ENCODE results near the gene RBL2.
A peak's percentile ranks its signal among the peaks of the same experiment; 100 is the strongest.

Gene RBL2

DNA sequence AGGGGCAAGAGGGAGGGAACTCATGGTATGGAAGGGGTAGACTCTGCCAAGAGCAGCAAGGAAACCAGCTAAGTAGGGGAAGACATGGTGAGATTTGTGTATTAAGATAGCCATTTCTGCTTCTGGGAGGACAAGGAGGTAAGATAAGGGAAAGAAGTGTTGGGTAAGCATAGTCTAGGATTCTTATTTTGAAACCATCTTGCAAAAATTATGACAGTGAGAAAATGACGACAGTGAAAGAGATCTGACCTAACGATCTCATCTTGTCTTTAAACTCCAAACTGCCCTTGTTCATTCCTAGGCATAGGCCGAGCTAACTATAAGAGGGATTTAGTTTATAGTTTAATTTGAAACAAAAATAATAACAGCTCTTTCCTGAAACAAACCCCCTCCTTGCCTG lies 5.6 kb upstream of the RBL2 start:
- Histone ChIP-seq H3K27me3 (ENCODE audit: control insufficient read depth, insufficient read depth, low read length) (no peaks in the 10 kb centered on the region), H3K36me3 (ENCODE audit: insufficient read depth, low read length) (no peaks in the 10 kb centered on the region), H3K4me2 (ENCODE audit: low read length) (no peak overlapping the region), H3K4me3 (ENCODE audit: low read length) (no peak overlapping the region), H3K4me1 (ENCODE audit: control insufficient read depth, insufficient read depth, low read length) (no peaks in the 10 kb centered on the region), H3K9me3 (replicated peaks; ENCODE audit: low read length) (no peaks in the 10 kb centered on the region), H3K9ac (ENCODE audit: low read depth, low read length) (no peak overlapping the region)

DNA sequence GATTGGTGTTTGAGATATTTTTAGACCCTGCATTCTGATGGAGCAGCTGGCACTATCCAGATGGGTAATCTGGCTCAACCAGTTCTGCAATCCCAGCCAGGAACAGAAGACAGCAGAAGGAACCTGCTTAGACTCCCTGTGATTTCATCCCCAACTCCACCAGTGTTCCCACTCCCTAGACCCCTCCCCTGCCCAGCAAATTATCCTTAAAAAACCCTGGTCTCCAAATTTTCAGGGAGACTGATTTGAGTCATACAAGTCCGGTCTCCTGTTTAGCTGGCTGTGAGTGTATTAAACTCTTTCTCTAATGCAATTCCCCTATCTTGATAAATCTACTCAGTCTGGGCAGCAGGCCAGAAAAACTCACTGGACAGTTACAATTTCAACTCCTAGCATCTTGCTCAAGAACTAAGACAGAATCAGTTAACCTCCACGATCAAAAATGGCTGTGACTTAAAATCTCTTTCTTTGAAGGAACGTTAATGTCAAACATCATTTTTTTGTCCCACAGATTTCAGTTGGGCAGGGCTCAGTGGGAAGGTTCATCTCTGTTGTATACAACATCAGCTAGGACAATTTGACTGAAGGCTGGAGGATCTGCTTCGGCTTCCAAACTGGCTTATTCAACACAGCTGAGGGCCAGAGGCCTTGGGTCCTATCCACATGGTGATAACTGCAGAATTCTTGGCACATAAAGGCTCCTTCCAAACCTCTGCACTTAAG lies 4.9 kb upstream of the RBL2 start:
- H3K27me3 ChIP-seq (ENCODE audit: control insufficient read depth, insufficient read depth, low read length) = no peaks in the 10 kb centered on the region

DNA sequence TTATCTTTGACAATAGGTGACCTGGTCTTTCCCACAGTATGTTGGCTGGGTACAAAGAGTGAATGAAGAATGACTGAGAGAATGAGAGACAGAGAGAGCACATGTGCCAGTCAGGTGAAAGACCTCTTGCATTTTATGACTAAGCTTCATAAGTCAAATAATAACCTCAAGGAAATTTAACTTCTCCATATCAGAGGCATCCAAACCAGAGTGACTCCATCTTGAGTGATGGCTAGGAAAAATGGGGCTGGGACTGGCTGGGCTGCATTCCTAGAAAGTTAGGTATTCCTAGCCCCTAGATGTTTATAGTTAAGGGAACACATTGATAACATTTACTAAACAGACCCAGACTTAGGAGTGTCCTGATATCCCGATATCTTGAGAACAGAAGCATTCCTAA lies 3.9 kb upstream of the RBL2 start:
- no peaks in the 10 kb centered on the region for H3K36me3 ChIP-seq (ENCODE audit: insufficient read depth, low read length)
- H3K4me2 ChIP-seq (ENCODE audit: low read length) = no peak overlapping the region
- peaks cover 4% of the 10 kb centered on the region for H3K4me1 ChIP-seq (ENCODE audit: control insufficient read depth, insufficient read depth, low read length)
- H3K9me3 ChIP-seq (replicated peaks; ENCODE audit: low read length) = no peaks in the 10 kb centered on the region
- no peaks in the 10 kb centered on the region for H3K27me3 ChIP-seq (ENCODE audit: control insufficient read depth, insufficient read depth, low read length)
- no peak overlapping the region for H3K4me3 ChIP-seq (ENCODE audit: low read length)
- H3K9ac ChIP-seq (ENCODE audit: low read depth, low read length) = no peak overlapping the region

More for the DNA sequence above, 4.9 kb upstream of the RBL2 start:
- no peak overlapping the region for H3K4me3 ChIP-seq (ENCODE audit: low read length)
- H3K9me3 ChIP-seq (replicated peaks; ENCODE audit: low read length) = no peaks in the 10 kb centered on the region
- H3K9ac ChIP-seq (ENCODE audit: low read depth, low read length) = no peak overlapping the region
- peaks cover 4% of the 10 kb centered on the region for H3K4me1 ChIP-seq (ENCODE audit: control insufficient read depth, insufficient read depth, low read length)
- no peaks in the 10 kb centered on the region for H3K36me3 ChIP-seq (ENCODE audit: insufficient read depth, low read length)
- H3K4me2 ChIP-seq (ENCODE audit: low read length) = no peak overlapping the region

DNA sequence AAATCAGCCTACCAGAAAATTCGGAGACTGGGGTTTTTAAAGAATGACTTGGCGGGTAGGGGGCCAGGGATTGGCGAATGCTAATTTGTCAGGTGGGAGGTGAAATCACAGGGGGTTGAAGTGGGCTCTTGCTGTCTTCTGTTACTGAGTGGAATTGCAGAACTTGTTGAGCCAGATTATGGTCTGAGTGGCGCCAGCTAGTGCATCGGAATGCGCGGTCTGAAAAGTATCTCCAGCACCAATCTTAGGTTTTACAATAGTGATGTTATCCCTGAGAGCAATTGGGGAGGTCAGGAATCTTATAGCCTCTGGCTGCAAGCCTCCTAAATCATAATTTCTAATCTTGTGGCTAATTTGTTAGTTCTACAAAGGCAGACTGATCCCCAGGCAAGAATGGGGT lies 762 bp upstream of the RBL2 start:
- Histone ChIP-seq H3K4me1 (ENCODE audit: control insufficient read depth, insufficient read depth, low read length) (peaks cover 15% of the 10 kb centered on the region), H3K36me3 (ENCODE audit: insufficient read depth, low read length) (no peaks in the 10 kb centered on the region), H3K4me2 (ENCODE audit: low read length) (peak overlapping the region; percentile 92), H3K27me3 (ENCODE audit: control insufficient read depth, insufficient read depth, low read length) (no peaks in the 10 kb centered on the region), H3K9me3 (replicated peaks; ENCODE audit: low read length) (no peaks in the 10 kb centered on the region), H3K9ac (ENCODE audit: low read depth, low read length) (peak overlapping the region; percentile 98), H3K4me3 (ENCODE audit: low read length) (peak overlapping the region; percentile 82)

DNA sequence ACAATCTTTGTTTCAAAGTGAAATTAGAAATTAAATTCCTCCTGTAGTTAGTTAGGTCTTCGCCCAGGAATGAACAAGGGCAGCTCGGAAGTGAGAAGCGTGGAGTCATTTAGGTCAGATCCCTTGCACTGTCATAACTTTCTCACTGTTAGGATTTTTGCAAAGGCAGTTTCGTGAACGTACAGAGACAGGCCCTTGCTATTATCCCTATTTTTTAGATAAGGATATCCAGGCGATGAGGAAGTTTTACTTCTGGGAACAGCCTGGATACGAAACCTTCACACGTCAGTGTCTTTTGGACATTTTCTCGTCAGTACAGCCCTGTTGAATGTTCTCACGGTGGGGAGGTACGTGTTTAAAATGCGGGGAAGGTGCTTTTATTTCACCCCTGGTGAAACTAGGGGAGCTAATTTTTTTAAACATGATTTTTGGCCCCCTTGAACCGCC lies 318 bp upstream of the RBL2 start:
- Histone ChIP-seq H3K4me2 (ENCODE audit: low read length) (peak overlapping the region; percentile 92), H3K27me3 (ENCODE audit: control insufficient read depth, insufficient read depth, low read length) (no peaks in the 10 kb centered on the region), H3K9me3 (replicated peaks; ENCODE audit: low read length) (no peaks in the 10 kb centered on the region), H3K4me3 (ENCODE audit: low read length) (peak overlapping the region; percentile 82), H3K4me1 (ENCODE audit: control insufficient read depth, insufficient read depth, low read length) (peaks cover 15% of the 10 kb centered on the region), H3K36me3 (ENCODE audit: insufficient read depth, low read length) (no peaks in the 10 kb centered on the region), H3K9ac (ENCODE audit: low read depth, low read length) (peak overlapping the region; percentile 98)

DNA sequence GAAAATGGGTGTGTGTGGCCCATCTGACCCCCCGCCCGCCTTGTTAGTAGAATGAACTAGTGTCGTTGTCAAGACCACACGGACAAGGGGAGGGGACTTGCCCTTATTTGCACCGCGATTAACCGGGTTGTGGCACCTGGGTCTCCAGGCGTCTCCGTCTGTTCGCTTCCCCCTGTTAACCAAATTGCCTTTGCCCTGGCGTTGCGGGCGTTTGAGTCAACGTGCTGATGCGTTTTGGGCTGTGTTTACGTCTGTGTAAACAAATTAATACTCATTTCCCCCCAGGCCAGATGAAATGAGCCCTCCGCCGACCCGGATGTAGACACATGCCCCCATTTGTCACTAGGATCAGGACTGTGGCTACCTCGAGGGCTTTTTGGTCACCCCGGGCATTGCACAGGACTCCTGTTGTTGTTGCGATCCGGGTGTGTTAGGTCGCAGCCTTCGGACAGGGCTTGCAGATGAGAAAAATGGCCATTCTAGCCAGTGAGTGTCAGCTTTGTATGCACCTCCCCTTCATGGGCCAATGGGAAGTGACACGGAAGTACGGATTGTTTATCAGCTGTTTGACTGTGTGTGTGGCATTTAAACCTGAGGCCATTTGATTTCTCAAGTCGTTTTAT lies 906 bp downstream of the RBL2 start:
- Histone ChIP-seq H3K4me3 (ENCODE audit: low read length) (peak overlapping the region; percentile 82), H3K36me3 (ENCODE audit: insufficient read depth, low read length) (no peaks in the 10 kb centered on the region), H3K27me3 (ENCODE audit: control insufficient read depth, insufficient read depth, low read length) (no peaks in the 10 kb centered on the region), H3K9me3 (replicated peaks; ENCODE audit: low read length) (no peaks in the 10 kb centered on the region), H3K9ac (ENCODE audit: low read depth, low read length) (peak overlapping the region; percentile 98), H3K4me2 (ENCODE audit: low read length) (peak overlapping the region; percentile 92), H3K4me1 (ENCODE audit: control insufficient read depth, insufficient read depth, low read length) (peaks cover 15% of the 10 kb centered on the region)

DNA sequence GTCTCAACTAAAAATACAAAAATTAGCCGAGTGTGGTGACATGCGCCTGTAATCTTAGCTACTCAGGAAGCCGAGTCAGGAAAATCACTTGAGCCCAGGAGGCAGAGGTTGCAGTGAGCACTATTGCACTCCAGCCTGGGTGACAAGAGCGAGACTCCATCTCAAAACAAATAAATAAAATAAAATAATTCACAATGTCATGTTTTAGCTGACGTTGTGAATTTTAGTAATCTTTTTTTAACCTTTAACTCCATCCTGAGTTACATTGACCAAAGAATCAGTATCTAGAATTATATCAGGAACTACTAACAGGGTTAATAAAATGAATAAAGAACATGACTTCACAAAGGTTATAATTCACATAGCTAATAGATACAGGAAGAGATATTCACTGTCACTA lies 5.9 kb downstream of the RBL2 start:
- Histone ChIP-seq H3K36me3 (ENCODE audit: insufficient read depth, low read length) (peaks cover 7% of the 10 kb centered on the region), H3K4me3 (ENCODE audit: low read length) (no peak overlapping the region), H3K9ac (ENCODE audit: low read depth, low read length) (no peak overlapping the region), H3K27me3 (ENCODE audit: control insufficient read depth, insufficient read depth, low read length) (no peaks in the 10 kb centered on the region), H3K4me2 (ENCODE audit: low read length) (no peak overlapping the region), H3K4me1 (ENCODE audit: control insufficient read depth, insufficient read depth, low read length) (peaks cover 11% of the 10 kb centered on the region), H3K9me3 (replicated peaks; ENCODE audit: low read length) (no peaks in the 10 kb centered on the region)

DNA sequence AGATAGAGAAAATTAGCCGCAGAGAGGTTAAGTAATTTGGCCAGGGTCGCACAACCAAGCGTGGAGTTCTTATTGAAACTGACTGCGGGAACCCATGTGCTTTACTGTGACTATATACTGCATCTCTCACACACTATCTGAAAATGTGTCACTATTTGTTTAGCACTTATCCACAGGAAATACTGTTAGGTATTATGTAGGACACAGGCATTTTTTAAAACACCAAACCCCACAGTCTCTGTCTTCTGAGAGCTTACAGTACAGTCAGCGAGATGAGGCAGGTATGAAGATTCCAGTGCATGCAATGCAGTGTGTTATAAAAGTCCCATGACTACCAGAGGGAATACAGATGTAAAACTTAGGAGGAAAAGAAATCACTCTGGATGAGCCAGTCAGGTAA lies 11.3 kb downstream of the RBL2 start:
- Histone ChIP-seq H3K36me3 (ENCODE audit: insufficient read depth, low read length) (peaks cover 10% of the 10 kb centered on the region), H3K4me3 (ENCODE audit: low read length) (no peak overlapping the region), H3K4me1 (ENCODE audit: control insufficient read depth, insufficient read depth, low read length) (no peaks in the 10 kb centered on the region), H3K4me2 (ENCODE audit: low read length) (no peak overlapping the region), H3K9me3 (replicated peaks; ENCODE audit: low read length) (no peaks in the 10 kb centered on the region), H3K27me3 (ENCODE audit: control insufficient read depth, insufficient read depth, low read length) (no peaks in the 10 kb centered on the region), H3K9ac (ENCODE audit: low read depth, low read length) (no peak overlapping the region)

DNA sequence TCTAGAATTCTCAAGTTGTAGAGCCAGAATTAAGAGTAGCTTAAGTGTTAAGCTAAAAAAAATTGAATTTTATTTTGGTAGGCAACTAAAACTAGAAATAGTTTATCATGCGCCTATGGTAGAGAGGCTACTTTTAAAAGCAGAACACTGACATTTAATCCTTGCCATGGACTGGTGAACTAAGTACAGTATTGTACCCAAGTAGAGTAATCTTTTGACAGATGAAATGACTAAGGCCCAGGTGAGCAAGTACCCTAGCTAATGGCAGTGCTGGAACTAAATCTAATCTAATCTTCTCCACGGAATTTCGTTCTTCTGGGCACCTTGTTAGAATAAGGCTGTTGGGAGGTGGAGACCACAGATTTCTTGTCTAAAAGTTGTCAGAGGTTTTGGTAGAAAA lies 11.8 kb downstream of the RBL2 start:
- Histone ChIP-seq H3K36me3 (ENCODE audit: insufficient read depth, low read length) (peaks cover 8% of the 10 kb centered on the region), H3K9me3 (replicated peaks; ENCODE audit: low read length) (no peaks in the 10 kb centered on the region), H3K9ac (ENCODE audit: low read depth, low read length) (no peak overlapping the region)

DNA sequence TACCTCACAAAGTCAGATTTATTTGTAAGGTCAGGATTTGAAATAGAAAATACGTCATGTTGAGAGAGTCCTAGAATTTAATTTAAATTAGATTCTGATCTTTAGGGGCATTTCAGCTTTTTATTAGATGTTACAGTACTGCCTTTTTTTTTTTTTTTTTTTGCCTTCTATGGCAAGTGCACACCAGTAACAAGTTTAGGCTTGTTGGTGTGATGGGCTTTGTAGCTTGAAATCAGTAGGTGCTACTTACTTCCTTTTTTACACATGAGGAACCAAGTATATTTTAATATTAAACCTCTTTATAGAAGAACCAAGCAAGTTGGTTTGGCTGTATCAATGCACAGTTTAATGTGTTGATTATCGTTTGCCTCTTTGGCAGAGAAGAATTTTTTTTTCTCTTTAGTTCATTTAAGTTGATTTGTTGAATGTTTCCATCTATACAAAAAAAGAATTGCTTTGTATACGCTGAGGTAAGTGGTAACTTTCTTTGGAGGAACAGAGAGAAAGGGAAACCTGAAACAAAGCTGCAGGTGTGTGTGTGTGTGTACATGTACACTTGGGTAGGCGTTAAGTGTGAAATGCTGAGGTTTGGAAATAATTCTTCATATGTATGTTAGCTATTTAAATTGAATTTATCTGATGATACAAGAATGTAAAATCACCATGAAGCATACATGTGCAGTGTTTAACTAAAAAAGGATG lies 15.7 kb downstream of the RBL2 start:
- Histone ChIP-seq H3K4me2 (ENCODE audit: low read length) (no peak overlapping the region), H3K9me3 (replicated peaks; ENCODE audit: low read length) (no peaks in the 10 kb centered on the region), H3K27me3 (ENCODE audit: control insufficient read depth, insufficient read depth, low read length) (no peaks in the 10 kb centered on the region), H3K4me1 (ENCODE audit: control insufficient read depth, insufficient read depth, low read length) (no peaks in the 10 kb centered on the region), H3K36me3 (ENCODE audit: insufficient read depth, low read length) (peaks cover 20% of the 10 kb centered on the region), H3K9ac (ENCODE audit: low read depth, low read length) (no peak overlapping the region), H3K4me3 (ENCODE audit: low read length) (no peak overlapping the region)

More for the DNA sequence above, 11.8 kb downstream of the RBL2 start:
- no peaks in the 10 kb centered on the region for H3K4me1 ChIP-seq (ENCODE audit: control insufficient read depth, insufficient read depth, low read length)
- no peaks in the 10 kb centered on the region for H3K27me3 ChIP-seq (ENCODE audit: control insufficient read depth, insufficient read depth, low read length)
- H3K4me2 ChIP-seq (ENCODE audit: low read length) = no peak overlapping the region
- no peak overlapping the region for H3K4me3 ChIP-seq (ENCODE audit: low read length)

DNA sequence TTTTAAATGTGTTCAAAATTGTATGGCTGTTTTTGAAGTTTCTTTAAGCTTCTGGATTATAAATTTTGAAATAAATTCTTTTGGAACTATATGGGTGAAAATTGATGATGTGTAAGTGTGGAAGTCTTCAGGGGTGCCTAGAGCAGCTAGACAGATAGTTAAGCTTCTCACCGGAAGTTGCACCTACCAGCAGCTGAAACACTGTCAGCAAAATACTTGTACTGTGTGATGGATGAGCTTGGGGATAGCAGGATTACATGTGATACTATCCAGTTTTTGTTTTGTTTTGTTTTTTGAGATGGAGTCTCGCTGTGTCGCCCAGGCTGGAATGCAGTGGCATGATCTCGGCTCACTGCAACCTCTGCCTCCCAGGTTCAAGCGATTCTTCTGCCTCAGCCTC lies 19.7 kb downstream of the RBL2 start:
- Histone ChIP-seq H3K9me3 (replicated peaks; ENCODE audit: low read length) (no peaks in the 10 kb centered on the region), H3K4me2 (ENCODE audit: low read length) (no peak overlapping the region), H3K4me1 (ENCODE audit: control insufficient read depth, insufficient read depth, low read length) (no peaks in the 10 kb centered on the region), H3K4me3 (ENCODE audit: low read length) (no peak overlapping the region), H3K27me3 (ENCODE audit: control insufficient read depth, insufficient read depth, low read length) (no peaks in the 10 kb centered on the region), H3K36me3 (ENCODE audit: insufficient read depth, low read length) (peaks cover 34% of the 10 kb centered on the region), H3K9ac (ENCODE audit: low read depth, low read length) (no peak overlapping the region)
